CD1c-positive myeloid dendritic cell (primary cell): ENCODE data around the gene OR4X1.
A peak's percentile ranks its signal among the peaks of the same experiment; 100 is the strongest.
"Not testable (repeated sequence)": the region's sequence is repeated elsewhere in the genome, so short reads cannot be mapped to it uniquely, and the experiment has no call there.

ENCODE experiments used
- DNase-seq: peaks from one replicate; pipeline ENCODE4 v3.0.0-alpha.2; 2016; ENCODE audit errors: extremely low spot score

The OR4X1 gene

GRCh38 chr11:48263423-48263911 lies at the start of gene OR4X1:
TSS of gene OR4X1 (plus strand) at chr11:48263861. CDS start at chr11:48263861, 0 bp downstream.
- no peak for DNase-seq

DNA sequence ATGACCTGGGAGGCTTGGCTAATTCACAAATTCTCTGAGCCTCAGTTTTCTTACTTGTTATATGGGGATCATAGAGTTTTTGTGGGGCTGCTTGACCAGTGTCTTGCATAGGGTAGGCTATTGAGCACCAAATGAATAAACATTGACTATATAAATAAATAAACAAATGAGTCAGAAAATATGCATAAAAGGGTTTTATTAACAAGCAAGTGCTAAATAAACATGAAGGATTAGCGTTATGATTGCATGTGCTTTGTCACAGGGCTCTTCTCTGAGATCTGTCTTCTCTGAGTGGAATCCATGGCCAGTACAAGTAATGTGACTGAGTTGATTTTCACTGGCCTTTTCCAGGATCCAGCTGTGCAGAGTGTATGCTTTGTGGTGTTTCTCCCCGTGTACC lies 47.2 kb upstream of the OR4X1 start, which contains the start of gene OR4B1:
TSS of gene OR4B1 (plus strand) at position 301 of the 400 bp plus-strand sequence. CDS start at position 301, 0 bp downstream.
- DNase-seq, result no peak

DNA sequence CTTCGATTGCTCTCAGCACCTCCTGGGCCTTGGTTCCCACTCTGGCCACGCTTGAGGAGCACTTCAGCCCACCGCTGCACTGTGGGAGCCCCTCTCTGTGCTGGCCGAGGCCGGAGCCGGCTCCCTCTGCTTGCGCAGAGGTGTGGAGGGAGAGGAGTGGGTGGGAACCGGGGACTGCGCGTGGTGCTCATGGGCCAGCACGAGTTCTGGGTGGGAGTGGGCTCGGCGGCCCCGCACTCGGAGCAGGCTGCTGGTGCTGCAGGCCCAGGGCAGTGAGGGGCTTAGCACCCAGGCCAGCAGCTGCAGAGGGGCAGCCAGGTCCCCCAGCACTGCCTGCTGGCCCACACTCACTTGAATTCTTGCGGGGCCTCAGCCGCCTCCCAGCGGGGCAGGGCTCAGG lies 34.9 kb upstream of the OR4X1 start:
- no peak for DNase-seq

DNA sequence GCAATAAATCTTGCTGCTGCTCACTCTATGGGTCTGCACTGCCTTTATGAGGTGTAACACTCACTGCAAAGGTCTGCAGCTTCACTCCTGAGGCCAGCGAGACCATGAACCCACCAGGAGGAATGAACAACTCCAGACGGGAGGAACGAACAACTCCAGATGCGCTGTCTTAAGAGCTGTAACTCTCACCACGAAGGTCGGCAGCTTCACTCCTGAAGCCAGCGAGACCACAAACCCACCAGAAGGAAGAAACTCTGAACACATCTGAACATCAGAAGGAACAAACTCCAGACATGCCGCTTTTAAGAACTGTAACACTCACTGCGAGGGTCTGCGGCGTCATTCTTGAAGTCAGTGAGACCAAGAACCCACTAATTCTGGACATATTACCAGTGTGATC lies 33.6 kb upstream of the OR4X1 start:
- not testable (repeated sequence) for DNase-seq

- DNase-seq, result no peak
Observed at GRCh38 chr11:48237727-48238126, 25.9 kb upstream of the OR4X1 start.

- no peak for DNase-seq
Observed at GRCh38 chr11:48242501-48242900, 21.2 kb upstream of the OR4X1 start.

DNA sequence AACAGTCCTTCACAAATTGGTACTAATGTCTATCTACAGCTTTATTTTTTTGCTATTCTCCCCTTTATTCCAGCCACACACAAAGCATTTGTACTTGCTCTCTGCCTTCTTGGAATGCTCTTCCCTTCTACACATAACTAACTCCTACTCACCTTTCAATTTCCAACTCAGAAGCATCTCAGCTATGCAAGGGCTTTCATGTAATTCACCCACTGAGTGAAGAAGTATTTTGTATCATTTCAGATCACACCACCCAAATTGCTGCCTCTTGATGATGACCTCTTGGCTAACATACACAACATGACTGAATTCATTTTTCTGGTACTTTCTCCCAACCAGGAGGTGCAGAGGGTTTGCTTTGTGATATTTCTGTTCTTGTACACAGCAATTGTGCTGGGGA lies 18.9 kb upstream of the OR4X1 start, which contains the start of gene OR4X2:
TSS of gene OR4X2 (plus strand) at position 301 of the 400 bp plus-strand sequence. CDS start at position 301, 0 bp downstream.
- DNase-seq, result no peak

- no peak for DNase-seq
Observed at GRCh38 chr11:48248902-48249301, 14.8 kb upstream of the OR4X1 start.

DNA sequence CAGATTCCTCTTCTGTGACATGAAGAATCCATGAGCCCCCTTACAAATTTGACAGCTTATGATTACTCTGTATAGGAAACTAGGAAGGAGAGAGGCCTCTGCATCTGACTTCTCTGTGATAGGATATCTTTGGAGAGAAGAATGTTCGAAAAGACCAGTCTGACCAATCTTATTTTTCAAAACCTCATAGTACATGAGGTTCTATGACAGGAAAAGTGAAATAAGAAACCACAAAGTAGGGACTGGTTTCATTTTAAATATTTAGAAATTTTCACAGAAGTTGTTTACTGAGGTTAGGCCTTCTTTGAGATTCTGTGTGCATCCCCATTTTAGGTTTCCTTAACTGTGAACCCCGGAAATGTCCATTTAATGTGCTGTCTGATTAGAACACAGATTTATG lies 2.1 kb upstream of the OR4X1 start:
- no peak for DNase-seq

- DNase-seq, result no peak
Observed at GRCh38 chr11:48270621-48271020, 7.0 kb downstream of the OR4X1 start.

DNA sequence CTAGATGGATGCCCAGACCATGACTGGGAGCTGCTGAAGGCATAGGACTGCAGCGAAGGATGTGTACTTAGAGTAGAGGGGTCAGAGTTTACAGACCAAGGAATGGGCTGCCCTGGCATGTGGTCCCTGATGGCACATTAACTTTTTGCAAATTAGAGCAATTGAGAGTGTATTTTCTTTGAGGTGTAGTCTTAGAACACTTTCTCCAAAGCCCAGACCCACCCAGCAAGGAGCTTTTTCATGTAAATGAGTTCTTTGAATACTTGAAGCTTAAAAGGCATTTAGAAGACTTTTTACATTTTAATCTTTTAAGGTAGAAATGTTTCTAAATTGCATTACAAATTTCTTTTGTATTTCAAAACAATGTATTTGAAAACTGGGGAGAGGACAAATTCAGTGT lies 8.9 kb downstream of the OR4X1 start:
- DNase-seq, result no peak

DNA sequence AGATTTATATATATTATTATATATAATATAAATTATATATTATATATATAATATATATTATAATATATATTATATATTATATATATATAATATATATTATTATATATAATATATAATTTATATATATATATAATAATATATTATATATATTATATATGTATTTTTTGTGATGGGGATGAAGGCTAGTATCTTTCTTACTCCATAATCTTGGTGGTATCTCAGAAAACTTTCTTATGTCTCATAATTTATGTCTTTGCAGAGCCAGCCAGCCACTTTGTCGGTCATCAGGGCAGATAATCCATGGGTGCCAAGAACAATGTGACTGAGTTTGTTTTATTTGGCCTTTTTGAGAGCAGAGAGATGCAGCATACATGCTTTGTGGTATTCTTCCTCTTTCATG lies 42.3 kb downstream of the OR4X1 start, which contains the start of gene OR4S1:
TSS of gene OR4S1 (plus strand) at position 301 of the 400 bp plus-strand sequence. CDS start at position 301, 0 bp downstream.
- DNase-seq, result no peak

DNA sequence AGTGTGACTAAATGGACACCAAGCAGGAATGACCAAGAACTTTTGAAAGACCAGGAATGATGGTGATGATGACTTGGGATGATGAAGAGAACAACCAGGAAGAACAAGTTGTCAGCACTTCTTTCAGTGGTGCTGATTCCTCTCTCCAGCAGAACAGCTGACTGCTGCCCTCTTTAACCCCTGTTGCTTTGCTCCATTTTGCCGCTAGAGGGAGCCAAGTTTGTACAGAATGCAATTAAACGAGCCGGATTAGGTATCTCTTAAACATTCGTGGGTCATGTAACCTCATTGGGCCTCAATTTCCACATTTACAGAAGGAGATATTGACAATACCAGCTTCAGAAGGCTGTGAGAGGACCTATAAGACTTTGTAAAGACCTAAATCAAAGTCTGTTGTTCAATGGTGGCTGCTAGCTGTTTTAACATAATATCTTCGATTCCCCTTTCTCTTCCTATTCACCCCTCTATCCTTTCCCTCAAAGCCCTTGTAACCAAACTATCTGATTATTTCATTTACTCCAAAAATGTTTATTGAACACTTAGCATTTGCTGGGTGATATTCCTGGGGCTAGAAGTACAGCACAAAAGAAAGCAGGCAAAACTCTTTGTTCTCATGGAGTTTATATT lies 44.2 kb downstream of the OR4X1 start:
- peak; percentile 64 for DNase-seq

DNA sequence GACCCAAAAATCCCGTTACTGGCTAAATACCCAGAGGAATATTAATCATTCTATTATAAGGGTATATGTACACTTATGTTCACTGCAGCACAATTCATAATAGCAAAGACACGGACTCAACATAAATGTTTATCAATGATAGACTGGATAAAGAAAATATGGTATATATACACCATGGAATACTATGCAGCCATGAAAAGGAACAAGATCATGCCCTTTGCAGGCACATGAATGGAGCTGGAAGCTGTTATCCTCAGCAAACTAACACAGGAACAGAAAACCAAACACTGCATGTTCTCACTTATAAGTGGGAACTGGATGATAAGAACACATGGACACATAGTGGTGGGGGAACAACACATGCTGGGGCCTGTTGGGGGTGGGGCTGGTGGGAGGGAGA lies 49.9 kb downstream of the OR4X1 start:
- not testable (repeated sequence) for DNase-seq
